ENCODE data around the gene LILRA5. TPM values are rescaled to one million over a fixed set of nuclear protein-coding genes. Genes with fewer than 3 reads are reported as not detected.

LILRA5 gene
- total and polyA plus RNA-seq, 2 of the 4 experiments (the other 2 are of a cell fraction): not detected

GRCh38 chr19:54262066-54262465, 50.9 kb downstream of the LILRA5 start:
- no peak overlapping the region for H3K27ac ChIP-seq (ENCODE audit: insufficient read depth, low read length)
- no peak overlapping the region for H3K23ac ChIP-seq (ENCODE audit: low read depth, low read length)
- H2AK5ac ChIP-seq (ENCODE audit: low read depth, low read length): no peak overlapping the region
- no peak overlapping the region for H3K9ac ChIP-seq (ENCODE audit: low read depth, low read length)
- dilution Hi-C loops (cut with HindIII; ENCODE audit: low sequenced_read_pairs, unreplicated experiment): no loop called here
- no peak for ATAC-seq (ENCODE audit: low read depth)
- CTCF ChIA-PET: no interaction called here
- H3K18ac ChIP-seq (ENCODE audit: low read depth, low read length): no peak overlapping the region
- intact Hi-C loops (cut with micrococcal nuclease): no loop called here
- H3K27me3 ChIP-seq (ENCODE audit: control insufficient read depth, insufficient read depth, low read length): peaks cover 9% of the 10 kb centered on the region; the same call in 1 of the 2 replicates
- no peak overlapping the region for H2BK120ac ChIP-seq (ENCODE audit: low read depth, low read length)
- H3K14ac ChIP-seq (replicated peaks; ENCODE audit: low read depth, low read length): no peak overlapping the region
- 29% methylated on average over 2 of the region's 11 CpGs; no CpG with 5 or more reads in 1 of the 2 experiments for WGBS, 2 experiments (ENCODE audit: extremely low coverage in 2 of 2, insufficient read length in 1 of 2)
- in situ Hi-C loops (cut with MboI; ENCODE audit: low sequenced_read_pairs): no loop called here
- peak overlapping the region; percentile 8 for H2AFZ ChIP-seq (replicated peaks; ENCODE audit: low read length, poor library complexity)
- no TSS peak for BruUV-seq (replicated peaks)
- no peak overlapping the region for H3K4ac ChIP-seq (ENCODE audit: low read depth, low read length)
- no peak overlapping the region for H4K8ac ChIP-seq (ENCODE audit: low read depth in 2 of 2, low read length in 2 of 2)
- H4K20me1 ChIP-seq (ENCODE audit: insufficient read depth, low read length): no peaks in the 10 kb centered on the region
- DNase-seq: no peak
- no peak overlapping the region for H3K4me3 ChIP-seq (ENCODE audit: insufficient read depth, low read depth, low read length)
- H3K36me3 ChIP-seq (ENCODE audit: control insufficient read depth, insufficient read depth, low read length): no peaks in the 10 kb centered on the region
- no peak overlapping the region for H3K56ac ChIP-seq (ENCODE audit: extremely low read depth, insufficient read depth, low read length)
- no peak overlapping the region for H3K4me2 ChIP-seq (ENCODE audit: low read depth, low read length)
- no peaks in the 10 kb centered on the region for H3K79me1 ChIP-seq (ENCODE audit: low read depth in 1 of 2, low read length in 2 of 2)
- H4K91ac ChIP-seq (ENCODE audit: insufficient read depth, low read depth, low read length): no peak overlapping the region
- no peak overlapping the region for H4K5ac ChIP-seq (ENCODE audit: low read depth, low read length)
- no peaks in the 10 kb centered on the region for H3K9me3 ChIP-seq (ENCODE audit: control insufficient read depth, insufficient read depth, low read length)
- H2BK20ac ChIP-seq (ENCODE audit: low read depth, low read length): no peak overlapping the region
- no peak overlapping the region for H2AK9ac ChIP-seq (replicated peaks; ENCODE audit: low read depth, low read length, poor library complexity)
- H3K4me1 ChIP-seq (ENCODE audit: control insufficient read depth, insufficient read depth, low read length): no peaks in the 10 kb centered on the region
- TF ChIP-seq NFE2L2 (IDR thresholded peaks at IDR 0.05; ENCODE audit: low read depth, low read length) (no peak), MXI1 (IDR thresholded peaks at IDR 0.05; ENCODE audit: borderline replicate concordance, low read depth, low read length) (no peak), MAFK (IDR thresholded peaks at IDR 0.05; ENCODE audit: low read depth, low read length) (no peak), BHLHE40 (IDR thresholded peaks at IDR 0.05; ENCODE audit: low read depth, low read length) (no peak), RAD21 (IDR thresholded peaks at IDR 0.05; ENCODE audit: low read length) (no peak), CEBPB (IDR thresholded peaks at IDR 0.05; ENCODE audit: low read depth, low read length) (no peak), USF2 (IDR thresholded peaks at IDR 0.05; ENCODE audit: low read depth, low read length) (no peak), CHD1 (IDR thresholded peaks at IDR 0.05; ENCODE audit: low read depth, low read length) (no peak), RCOR1 (IDR thresholded peaks at IDR 0.05; ENCODE audit: insufficient replicate concordance, low read length) (no peak), MAZ (IDR thresholded peaks at IDR 0.05; ENCODE audit: borderline replicate concordance, low read depth, low read length) (no peak), FOS (IDR thresholded peaks at IDR 0.05; ENCODE audit: low read depth, low read length) (no peak), POLR2A (IDR thresholded peaks at IDR 0.05; ENCODE audit: low read depth, low read length) (no peak), RFX5 (IDR thresholded peaks at IDR 0.05; ENCODE audit: low read depth, low read length) (no peak), ELK1 (IDR thresholded peaks at IDR 0.05; ENCODE audit: borderline replicate concordance, low read depth, low read length) (no peak), SMC3 (IDR thresholded peaks at IDR 0.05; ENCODE audit: low read depth, low read length) (no peak), CTCF (conservative IDR thresholded peaks at IDR 0.05; ENCODE audit: low read depth, low read length) (no peak)
- H2BK15ac ChIP-seq (ENCODE audit: low read depth, low read length): no peak overlapping the region
- H3K9me1 ChIP-seq (ENCODE audit: insufficient read depth, low read length): no peaks in the 10 kb centered on the region
- POLR2A ChIA-PET (ENCODE audit: unreplicated experiment): no interaction called here
- H2BK5ac ChIP-seq (ENCODE audit: low read depth, low read length, poor library complexity, severe bottlenecking): no peak overlapping the region

All from IMR-90 (cell line).